ENCODE measurements around the gene CLCN3. TPM values are rescaled to one million over a fixed set of nuclear protein-coding genes. Genes with fewer than 3 reads are reported as not detected.
"Not testable (repeated sequence)": the region's sequence is repeated elsewhere in the genome, so short reads cannot be mapped to it uniquely, and the experiment has no call there.

The CLCN3 gene
- total and polyA plus RNA-seq, 8 donors: 9.1 to 41.4 (median 30.8) TPM

GRCh38 chr4:169668069-169668721, 47.8 kb downstream of the CLCN3 start:
- DNase-seq: no peak
- WGBS, 2 donors: 42 to 47% methylated on average over 6 of the region's 6 CpGs

GRCh38 chr4:169675825-169676224, 55.4 kb downstream of the CLCN3 start:
- WGBS, 2 donors: 62 to 64% methylated on average over 2 of the region's 2 CpGs
- no peaks in the 10 kb centered on the region for H3K27me3 ChIP-seq
- no peak overlapping the region for H3K27ac ChIP-seq
- no peaks in the 10 kb centered on the region for H3K36me3 ChIP-seq
- intact Hi-C loops (cut with DNase I): no loop called here
- no peak for DNase-seq
- no peak overlapping the region for H3K4me3 ChIP-seq
- H3K9me3 ChIP-seq: no peaks in the 10 kb centered on the region
- FAIRE-seq: no peak
- H3K4me1 ChIP-seq: no peaks in the 10 kb centered on the region
- TF ChIP-seq CTCF (IDR thresholded peaks at IDR 0.05): no peak
- ATAC-seq: no peak

More at GRCh38 chr4:169668069-169668721, 47.8 kb downstream of the CLCN3 start:
- ATAC-seq: peak; percentile 67 to 87 (median 75)
- H3K4me3 ChIP-seq: no peak overlapping the region
- peak overlapping the region in 1 of 4 donors; percentile 19 for H3K27ac ChIP-seq
- H3K4me1 ChIP-seq: peaks cover 20 to 36% (median 25%) of the 10 kb centered on the region in 3 donors
- intact Hi-C loops (cut with DNase I): no loop called here
- H3K36me3 ChIP-seq: no peaks in the 10 kb centered on the region
- TF ChIP-seq CTCF (IDR thresholded peaks at IDR 0.05): no peak
- H3K27me3 ChIP-seq: no peaks in the 10 kb centered on the region
- no peak for FAIRE-seq
- no peaks in the 10 kb centered on the region for H3K9me3 ChIP-seq

GRCh38 chr4:169677150-169677748, 56.9 kb downstream of the CLCN3 start:
- WGBS, 2 donors: 65 to 68% methylated on average over 2 of the region's 2 CpGs
- intact Hi-C loops (cut with DNase I): no loop called here
- no peaks in the 10 kb centered on the region for H3K27me3 ChIP-seq
- DNase-seq: no peak
- no peaks in the 10 kb centered on the region for H3K9me3 ChIP-seq
- no peaks in the 10 kb centered on the region for H3K36me3 ChIP-seq
- no peak for FAIRE-seq
- H3K4me1 ChIP-seq: no peaks in the 10 kb centered on the region
- ATAC-seq: no peak
- no peak overlapping the region for H3K4me3 ChIP-seq
- no peak for TF ChIP-seq CTCF (IDR thresholded peaks at IDR 0.05)
- H3K27ac ChIP-seq: no peak overlapping the region

- 90 to 97% methylated on average over 1 of the region's 2 CpGs for WGBS, 2 donors
- FAIRE-seq; intact Hi-C loops (cut with DNase I): not testable (repeated sequence)
These were observed 58.1 kb downstream of the CLCN3 start for GRCh38 chr4:169678486-169678885.

GRCh38 chr4:169678951-169679591, 58.7 kb downstream of the CLCN3 start:
- FAIRE-seq; intact Hi-C loops (cut with DNase I): not testable (repeated sequence)

More at GRCh38 chr4:169678486-169678885, 58.1 kb downstream of the CLCN3 start:
- H3K27me3 ChIP-seq, DNase-seq, H3K9me3 ChIP-seq, H3K27ac ChIP-seq, ATAC-seq, H3K4me3 ChIP-seq, H3K4me1 ChIP-seq, H3K36me3 ChIP-seq: not testable (repeated sequence)

More at GRCh38 chr4:169678951-169679591, 58.7 kb downstream of the CLCN3 start:
- not testable (repeated sequence) for ATAC-seq, H3K27me3 ChIP-seq, H3K27ac ChIP-seq, H3K4me3 ChIP-seq, H3K36me3 ChIP-seq, H3K9me3 ChIP-seq, H3K4me1 ChIP-seq
- 97 to 98% methylated on average over 32 to 47 of the region's 47 CpGs for WGBS, 2 donors
- peak in 1 of 6 donors; percentile 63 for DNase-seq
